ENCODE data around the gene NKAPL. TPM values are rescaled to one million over a fixed set of nuclear protein-coding genes. Genes with fewer than 3 reads are reported as not detected.
A peak's percentile ranks its signal among the peaks of the same experiment; 100 is the strongest.

The NKAPL gene
- polyA plus RNA-seq, 1 donor = 1.1 TPM

- no peak for DNase-seq (ENCODE audit: low read depth)
Observed at GRCh38 chr6:28245206-28245941, 13.7 kb upstream of the NKAPL start.

- DNase-seq (ENCODE audit: low read depth) = no peak
Observed at GRCh38 chr6:28248916-28249315, 10.2 kb upstream of the NKAPL start.

- no peak for DNase-seq (ENCODE audit: low read depth)
Observed at GRCh38 chr6:28250747-28251146, 8.3 kb upstream of the NKAPL start.

GRCh38 chr6:28251661-28252008, 7.5 kb upstream of the NKAPL start:
- no peak for DNase-seq (ENCODE audit: low read depth)

GRCh38 chr6:28252009-28252975, 6.8 kb upstream of the NKAPL start, which contains the start of gene ZKSCAN4:
TSS of gene ZKSCAN4 (minus strand) at chr6:28252269. CDS start at chr6:28251980, 289 bp downstream.
- peak; percentile 81 for DNase-seq (ENCODE audit: low read depth)

- DNase-seq (ENCODE audit: low read depth) = no peak
Observed at GRCh38 chr6:28254121-28254519, 5.0 kb upstream of the NKAPL start.

GRCh38 chr6:28257042-28257441, 2.1 kb upstream of the NKAPL start:
- DNase-seq (ENCODE audit: low read depth) = no peak

- DNase-seq (ENCODE audit: low read depth) = no peak
Observed at GRCh38 chr6:28263922-28264321, 4.8 kb downstream of the NKAPL start.

GRCh38 chr6:28264834-28265401, 5.8 kb downstream of the NKAPL start:
- DNase-seq (ENCODE audit: low read depth) = no peak

- DNase-seq (ENCODE audit: low read depth) = no peak
Observed at GRCh38 chr6:28266563-28266961, 7.5 kb downstream of the NKAPL start.

GRCh38 chr6:28266962-28267694, 8.0 kb downstream of the NKAPL start, which contains the start of gene ZSCAN26:
TSS of gene ZSCAN26 (plus strand) at chr6:28267143. CDS start at chr6:28271920, 4,777 bp downstream.
- peak; percentile 82 for DNase-seq (ENCODE audit: low read depth)

- no peak for DNase-seq (ENCODE audit: low read depth)
Observed at GRCh38 chr6:28267695-28268059, 8.6 kb downstream of the NKAPL start.

- no peak for DNase-seq (ENCODE audit: low read depth)
Observed at GRCh38 chr6:28269492-28269891, 10.4 kb downstream of the NKAPL start.

GRCh38 chr6:28274888-28275287, 15.8 kb downstream of the NKAPL start:
- no peak for DNase-seq (ENCODE audit: low read depth)

- no peak for DNase-seq (ENCODE audit: low read depth)
Observed at GRCh38 chr6:28277746-28278145, 18.6 kb downstream of the NKAPL start.

- no peak for DNase-seq (ENCODE audit: low read depth)
Observed at GRCh38 chr6:28280595-28281287, 21.6 kb downstream of the NKAPL start.

GRCh38 chr6:28281288-28282064, 22.4 kb downstream of the NKAPL start, which contains the start of gene PGBD1:
TSS of gene PGBD1 (plus strand) at chr6:28281572. CDS start at chr6:28283814, 2,242 bp downstream.
- DNase-seq (ENCODE audit: low read depth) = no peak

- DNase-seq (ENCODE audit: low read depth) = no peak
Observed at GRCh38 chr6:28282926-28283325, 23.8 kb downstream of the NKAPL start.

- DNase-seq (ENCODE audit: low read depth) = no peak
Observed at GRCh38 chr6:28291573-28291972, 32.5 kb downstream of the NKAPL start.

GRCh38 chr6:28295326-28295725, 36.2 kb downstream of the NKAPL start:
- DNase-seq (ENCODE audit: low read depth) = no peak
